Activated CD4-positive, alpha-beta T cell treated with anti-CD3 and anti-CD28 coated beads, Interleukin-2, amount 50 U/mL, for 4 hours (primary cell): ENCODE results near the gene CBFA2T2.
A peak's percentile ranks its signal among the peaks of the same experiment; 100 is the strongest.
"Not testable (repeated sequence)": the region's sequence is repeated elsewhere in the genome, so short reads cannot be mapped to it uniquely, and the experiment has no call there.

Experiments used
- DNase-seq, 2 experiments: peaks; one replicate each; pipeline ENCODE4 v3.0.0-alpha.2; 2020

CBFA2T2 gene

DNA sequence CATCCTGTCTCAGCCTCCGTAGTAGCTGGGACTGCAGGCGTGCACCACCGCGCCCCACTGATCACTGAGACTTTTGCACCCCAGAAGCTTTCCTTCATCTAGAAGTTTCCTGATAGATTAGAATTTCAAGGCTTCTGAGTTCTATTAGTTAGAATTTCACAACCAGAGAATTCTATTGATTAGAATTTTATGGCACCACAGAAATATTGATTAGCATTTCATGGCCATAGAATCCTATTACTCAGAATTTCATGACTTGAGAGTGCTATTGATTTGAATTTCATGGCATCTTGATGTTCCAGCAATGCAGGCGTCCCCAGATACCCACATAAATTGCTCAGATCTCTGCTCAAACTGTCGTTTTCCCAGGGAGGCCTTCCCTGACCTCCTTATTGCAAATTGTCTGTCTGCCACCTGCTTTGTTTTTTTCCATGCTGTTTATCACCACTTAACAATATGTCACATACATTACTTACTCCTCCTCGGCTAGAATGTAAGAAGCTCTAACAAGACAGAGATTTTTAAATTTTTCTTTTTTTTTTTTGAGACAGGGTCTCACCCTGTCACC lies 16.9 kb upstream of the CBFA2T2 start:
- no peak for DNase-seq

DNA sequence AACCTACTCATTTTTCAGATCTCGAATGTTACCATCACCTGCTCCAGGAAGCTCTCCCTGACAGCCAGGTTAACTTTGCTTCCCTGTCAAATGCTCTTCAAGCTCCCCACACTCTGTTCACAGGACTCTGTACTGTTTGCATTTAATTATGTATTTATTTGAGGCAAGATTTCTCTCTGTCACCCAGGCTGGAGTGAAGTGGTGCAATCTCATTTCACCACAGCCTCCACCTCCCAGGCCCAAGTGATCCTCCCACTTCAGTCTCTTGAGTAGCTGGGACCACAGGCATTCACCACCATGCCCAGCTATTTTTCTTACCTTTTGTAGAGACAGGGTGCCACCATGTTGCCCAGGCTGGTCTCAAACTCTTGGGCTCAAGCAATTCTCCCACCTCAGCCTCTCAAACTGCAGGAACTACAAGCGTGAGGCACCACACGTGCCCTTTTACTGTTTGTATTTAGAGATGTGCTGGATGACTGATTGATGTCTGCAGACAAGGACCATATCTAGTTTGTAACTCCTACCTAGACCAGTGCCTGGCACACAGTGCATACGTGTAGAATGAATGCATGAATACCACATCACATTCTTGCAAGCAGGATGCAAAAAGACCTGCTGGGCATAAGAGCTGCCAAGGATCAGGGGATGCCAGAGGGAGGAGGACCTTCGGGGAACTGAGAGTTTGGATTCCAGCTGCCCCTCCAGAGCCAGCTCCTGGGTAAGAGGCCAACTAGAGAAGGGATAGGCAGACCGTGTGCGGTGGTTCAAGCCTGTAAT lies 15.6 kb upstream of the CBFA2T2 start:
- DNase-seq = no peak

- no peak for DNase-seq
These were observed 14.9 kb upstream of the CBFA2T2 start for GRCh38 chr20:33474963-33475362.

DNA sequence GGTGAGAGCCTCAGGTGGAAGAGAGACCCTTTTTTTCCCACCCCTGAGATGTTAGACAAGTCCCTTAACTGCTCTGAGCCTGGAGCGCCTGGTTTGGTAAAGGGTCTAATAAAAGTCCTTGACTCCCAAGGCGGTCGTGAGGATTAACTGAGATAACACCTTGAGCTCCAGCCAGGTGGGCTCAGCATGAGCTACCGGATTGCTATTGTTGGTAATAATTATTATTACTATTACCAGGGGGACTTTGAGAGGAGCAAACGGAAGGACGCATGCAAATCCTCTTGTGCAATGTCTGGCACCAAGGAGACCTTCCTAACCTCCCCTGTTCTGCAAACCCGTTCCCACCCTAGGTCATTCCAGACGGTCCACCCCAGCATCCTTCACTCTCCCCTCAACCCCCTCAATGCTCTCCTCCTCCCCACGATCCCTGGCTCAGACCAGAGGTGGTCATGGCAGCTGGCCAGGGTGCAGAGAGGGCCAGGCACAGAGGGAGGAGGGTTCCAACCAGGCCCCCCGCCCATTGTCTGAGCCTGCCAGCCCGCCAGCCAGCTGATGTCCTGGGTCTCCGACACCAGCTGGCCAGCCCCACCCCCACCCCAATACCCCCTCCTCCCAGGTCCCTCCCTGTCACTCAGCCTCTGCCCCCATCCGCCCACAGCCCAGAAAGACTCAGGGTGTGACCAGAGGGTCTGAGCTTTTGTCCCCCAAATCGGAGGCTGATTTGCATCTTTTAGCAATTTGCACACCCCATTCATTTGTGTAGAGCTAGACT lies 14.3 kb upstream of the CBFA2T2 start:
- DNase-seq = no peak

GRCh38 chr20:33477386-33478234 lies 12.3 kb upstream of the CBFA2T2 start:
- DNase-seq = no peak

DNA sequence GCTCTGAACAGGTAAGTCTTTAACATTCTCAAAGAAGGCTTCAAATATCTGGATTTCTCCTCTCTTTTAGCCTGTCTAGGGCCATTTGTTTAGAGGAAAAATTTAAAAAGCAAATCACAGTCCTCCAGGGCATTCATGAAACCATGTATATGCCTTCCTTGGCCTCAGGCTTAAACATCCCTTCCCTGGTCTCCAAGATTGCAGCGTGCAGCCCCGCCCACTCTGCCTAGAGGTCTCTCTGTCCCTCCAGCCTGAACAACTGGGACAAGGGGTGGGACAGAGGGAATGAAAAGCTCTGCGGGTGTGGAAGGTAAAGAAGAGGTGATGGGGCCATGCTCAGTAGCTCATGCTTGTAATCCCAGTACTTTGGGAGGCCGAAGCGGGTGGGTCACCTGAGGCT lies 9.8 kb upstream of the CBFA2T2 start:
- DNase-seq = no peak

DNA sequence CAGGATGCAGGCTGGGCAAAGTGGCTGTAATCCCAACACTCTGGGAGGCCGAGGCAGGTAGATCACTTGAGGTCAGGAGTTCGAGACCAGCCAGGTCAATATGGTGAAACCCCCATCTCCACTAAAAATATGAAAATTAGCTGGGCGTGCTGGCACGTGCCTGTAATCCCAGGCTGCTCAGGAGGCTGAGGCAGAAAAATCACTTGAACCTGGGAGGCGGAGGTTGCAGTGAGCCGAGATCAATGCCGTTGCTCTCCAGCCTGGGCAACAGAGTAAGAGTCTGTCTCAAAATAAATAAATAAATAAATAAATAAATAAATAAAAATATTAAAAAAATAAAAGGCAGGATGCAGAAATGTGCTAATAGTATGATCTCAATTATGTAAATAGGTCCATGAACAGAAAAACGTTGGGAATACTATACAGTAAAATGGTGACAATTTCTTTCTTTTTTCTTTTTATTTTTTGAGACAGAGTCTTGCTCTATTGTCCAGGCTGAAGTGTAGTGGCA lies 8.4 kb upstream of the CBFA2T2 start:
- no peak for DNase-seq

DNA sequence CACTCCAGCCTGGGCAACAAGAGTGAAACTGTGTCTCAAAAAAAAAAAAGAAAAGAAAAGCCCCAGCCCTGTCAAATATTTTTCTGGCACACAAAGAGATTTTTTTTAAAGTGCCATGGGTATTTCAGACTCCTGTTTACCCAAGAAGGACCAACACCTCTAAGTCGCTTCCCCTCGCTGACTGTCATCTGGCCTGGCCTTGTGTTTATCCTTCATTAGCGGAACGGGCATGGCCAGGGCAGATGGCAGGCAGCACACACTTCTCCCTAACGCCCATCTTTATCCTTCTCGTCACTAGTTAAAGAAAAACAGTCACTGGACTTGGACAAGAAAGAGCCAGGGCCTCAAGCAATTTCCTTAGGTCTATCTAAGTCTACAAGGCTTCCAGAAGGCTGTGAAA lies 7.3 kb upstream of the CBFA2T2 start:
- DNase-seq = no peak

DNA sequence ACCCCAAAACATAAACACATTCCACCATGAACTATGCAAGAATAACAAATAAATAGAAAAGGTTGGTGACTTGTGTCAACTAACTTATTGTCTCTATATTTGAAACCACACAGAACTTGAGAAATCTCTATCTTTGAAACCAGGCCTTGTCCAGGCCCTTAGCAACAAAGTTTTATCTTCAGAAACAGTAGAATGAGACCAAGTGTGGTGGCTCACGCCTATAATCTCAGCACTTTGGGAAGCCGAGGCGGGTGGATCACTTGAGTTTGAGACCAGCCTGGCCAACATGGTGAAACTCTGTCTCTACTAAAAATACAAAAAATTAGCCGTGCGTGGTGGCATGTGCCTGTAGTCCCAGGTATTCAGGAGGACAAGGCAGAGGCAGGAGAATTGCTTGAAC lies 6.7 kb upstream of the CBFA2T2 start:
- DNase-seq = not testable (repeated sequence)

GRCh38 chr20:33488201-33488600 lies 1.7 kb upstream of the CBFA2T2 start:
- no peak for DNase-seq

DNA sequence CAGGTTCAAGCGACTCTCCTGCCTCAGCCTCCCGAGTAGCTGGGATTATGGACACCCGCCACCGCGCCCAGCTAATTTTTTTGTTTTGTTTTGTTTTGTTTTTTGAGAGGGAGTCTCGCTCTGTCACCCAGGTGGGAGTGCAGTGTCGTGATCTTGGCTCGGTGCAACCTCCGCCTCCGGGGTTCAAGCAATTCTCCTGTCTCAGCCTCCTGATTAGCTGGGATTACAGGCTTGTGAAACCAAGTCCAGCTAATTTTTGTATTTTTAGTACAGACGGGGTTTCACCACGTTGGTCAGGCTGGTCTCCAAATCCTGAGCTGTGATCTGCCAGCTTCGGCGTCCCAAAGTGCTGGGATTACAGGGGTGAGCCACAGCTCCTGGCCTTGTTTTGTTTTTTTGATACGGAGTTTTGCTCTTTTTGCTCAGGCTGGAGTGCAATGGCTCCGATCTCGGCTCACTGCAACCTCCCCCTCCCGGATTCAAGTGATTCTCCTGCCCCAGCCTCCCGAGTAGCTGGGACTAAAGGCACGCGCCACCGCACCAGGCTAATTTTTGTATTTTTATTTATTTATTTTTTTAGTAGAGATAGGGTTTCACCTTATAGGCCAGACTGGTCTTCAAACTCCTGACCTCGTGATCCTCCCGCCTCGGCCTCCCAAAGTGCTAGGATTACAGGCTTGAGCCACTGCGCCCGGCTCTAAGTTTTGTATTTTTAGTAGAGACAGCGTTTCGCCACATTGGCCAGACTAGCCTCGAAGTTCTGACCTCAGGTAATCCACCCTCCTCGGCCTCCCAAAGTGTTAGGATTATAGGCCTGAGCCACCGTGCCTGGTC lies 1.0 kb upstream of the CBFA2T2 start:
- DNase-seq = not testable (repeated sequence)

DNA sequence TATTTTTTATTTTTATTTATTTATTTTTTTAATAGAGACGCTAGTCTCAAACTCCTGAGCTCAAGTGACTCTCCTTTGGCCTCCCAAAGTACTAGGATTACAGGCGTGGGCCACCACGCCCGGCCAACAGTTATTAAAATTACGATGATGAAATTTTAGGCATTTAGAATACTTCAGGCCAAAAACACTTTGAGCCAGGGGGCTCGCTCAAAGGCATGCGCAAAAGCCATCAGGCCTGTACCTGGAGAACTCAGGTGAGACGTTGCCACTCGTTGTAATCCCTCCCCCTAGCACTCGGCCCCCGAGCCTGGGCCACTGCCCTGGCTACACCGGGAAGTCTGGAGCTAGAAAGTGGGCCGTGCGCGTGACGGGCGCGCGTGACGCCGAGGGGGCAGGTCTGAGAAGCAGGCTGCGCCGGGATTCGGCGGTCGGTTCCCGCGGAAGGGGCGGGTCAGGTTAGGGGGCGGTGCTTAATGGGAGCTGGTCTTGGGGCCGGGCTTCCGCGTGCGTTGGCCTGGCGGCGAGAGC lies 337 bp upstream of the CBFA2T2 start:
- DNase-seq = peak; percentile 99

GRCh38 chr20:33490934-33491656 lies 1.2 kb downstream of the CBFA2T2 start:
- DNase-seq = no peak

DNA sequence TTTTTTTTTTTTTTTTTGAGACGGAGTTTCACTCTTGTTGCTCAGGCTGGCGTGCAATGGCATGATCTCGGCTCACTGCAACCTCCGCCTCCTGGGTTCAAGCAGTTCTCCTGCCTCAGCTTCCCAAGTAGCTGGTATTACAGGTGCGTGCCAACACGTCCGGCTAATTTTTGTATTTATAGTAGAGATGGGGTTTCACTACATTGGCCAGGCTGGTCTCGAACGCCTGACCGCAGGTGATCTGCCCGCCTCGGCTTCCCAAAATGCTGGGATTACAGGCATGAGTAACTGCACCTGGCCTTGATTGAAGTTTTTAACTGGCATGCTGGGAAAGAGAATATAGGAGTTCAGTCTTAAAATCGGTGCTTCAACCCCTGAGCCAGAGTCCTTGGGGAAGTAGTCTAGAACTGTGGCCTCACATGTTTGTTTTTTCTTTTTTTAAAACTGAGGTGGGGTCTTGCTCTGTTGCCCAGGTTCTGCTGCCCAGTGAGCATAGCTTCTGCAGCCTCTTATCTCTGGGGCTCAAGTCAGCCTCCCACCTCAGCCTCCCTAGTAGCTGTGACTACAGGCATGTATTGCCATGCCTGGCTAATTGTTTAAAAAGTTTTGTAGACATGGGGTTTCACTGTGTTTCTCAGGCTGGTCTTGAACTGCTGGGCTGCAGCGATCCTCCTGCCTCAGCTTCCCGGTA lies 3.3 kb downstream of the CBFA2T2 start:
- no peak for DNase-seq

DNA sequence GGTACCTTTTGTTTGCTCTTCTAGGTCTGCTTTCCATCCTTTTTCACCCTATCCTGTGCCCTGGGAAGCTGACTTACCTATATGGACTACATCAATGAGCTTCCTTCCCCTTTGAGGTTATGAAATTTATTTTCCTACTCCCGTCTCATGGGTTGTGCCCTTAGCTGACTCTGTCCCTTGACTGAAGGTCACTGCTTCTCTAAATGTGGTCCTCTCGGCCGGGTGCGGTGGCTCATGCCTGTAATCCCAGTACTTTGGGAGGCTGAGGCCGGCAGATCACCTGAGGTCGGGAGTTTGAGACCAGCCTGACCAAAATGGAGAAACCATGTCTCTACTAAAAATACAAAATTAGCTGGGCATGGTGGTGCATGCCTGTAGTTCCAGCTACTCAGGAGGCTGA lies 6.9 kb downstream of the CBFA2T2 start:
- DNase-seq = not testable (repeated sequence)

GRCh38 chr20:33499355-33499754 lies 9.5 kb downstream of the CBFA2T2 start:
- DNase-seq = no peak

GRCh38 chr20:33501000-33501399 lies 11.1 kb downstream of the CBFA2T2 start:
- DNase-seq = no peak

DNA sequence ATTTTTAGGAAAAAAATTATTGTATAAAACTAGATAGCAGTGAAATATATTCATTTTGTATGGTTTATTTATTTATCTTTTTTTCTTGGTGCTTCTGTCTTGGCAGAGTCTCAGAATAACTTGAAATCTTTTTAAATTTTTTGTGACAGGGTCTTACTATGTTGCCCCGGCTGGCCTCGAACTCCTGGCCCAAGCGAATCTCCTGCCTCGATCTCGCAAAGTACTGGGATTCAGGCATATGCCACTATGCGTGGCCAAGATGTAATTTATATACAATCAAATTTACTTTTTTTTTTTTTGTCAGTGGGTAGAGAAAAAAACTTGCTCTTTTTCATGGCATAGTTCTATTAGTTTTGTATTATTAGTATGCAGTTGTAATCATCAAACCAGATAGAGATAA lies 13.7 kb downstream of the CBFA2T2 start:
- no peak for DNase-seq

DNA sequence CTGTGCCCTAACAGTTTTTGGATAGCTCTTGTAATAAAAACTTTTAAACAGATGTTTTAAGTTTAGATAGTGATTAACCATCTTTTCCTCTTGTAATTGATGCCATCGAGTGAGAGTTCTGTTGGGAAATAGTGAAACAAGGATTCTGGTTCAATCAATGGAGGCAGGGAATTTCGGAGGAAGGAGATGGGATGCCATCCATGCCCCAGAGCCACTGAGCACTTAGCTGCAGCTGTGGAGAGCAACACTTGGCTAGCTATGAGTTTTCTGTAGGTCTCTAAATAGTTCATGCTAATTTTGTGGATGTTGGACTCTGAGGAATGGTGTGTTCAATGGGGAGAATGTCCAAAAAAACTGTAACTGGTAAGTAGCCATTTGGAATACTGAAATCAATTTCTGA lies 16.7 kb downstream of the CBFA2T2 start:
- DNase-seq = no peak

GRCh38 chr20:33507461-33507860 lies 17.6 kb downstream of the CBFA2T2 start:
- no peak for DNase-seq
